ENCODE data around the gene APC. TPM values are rescaled to one million over a fixed set of nuclear protein-coding genes. Genes with fewer than 3 reads are reported as not detected.

APC gene
- total and polyA plus RNA-seq, 2 donors (not counting 1 experiment from before 2014, with no cell fraction given): 8.1 to 55.8 TPM

DNA sequence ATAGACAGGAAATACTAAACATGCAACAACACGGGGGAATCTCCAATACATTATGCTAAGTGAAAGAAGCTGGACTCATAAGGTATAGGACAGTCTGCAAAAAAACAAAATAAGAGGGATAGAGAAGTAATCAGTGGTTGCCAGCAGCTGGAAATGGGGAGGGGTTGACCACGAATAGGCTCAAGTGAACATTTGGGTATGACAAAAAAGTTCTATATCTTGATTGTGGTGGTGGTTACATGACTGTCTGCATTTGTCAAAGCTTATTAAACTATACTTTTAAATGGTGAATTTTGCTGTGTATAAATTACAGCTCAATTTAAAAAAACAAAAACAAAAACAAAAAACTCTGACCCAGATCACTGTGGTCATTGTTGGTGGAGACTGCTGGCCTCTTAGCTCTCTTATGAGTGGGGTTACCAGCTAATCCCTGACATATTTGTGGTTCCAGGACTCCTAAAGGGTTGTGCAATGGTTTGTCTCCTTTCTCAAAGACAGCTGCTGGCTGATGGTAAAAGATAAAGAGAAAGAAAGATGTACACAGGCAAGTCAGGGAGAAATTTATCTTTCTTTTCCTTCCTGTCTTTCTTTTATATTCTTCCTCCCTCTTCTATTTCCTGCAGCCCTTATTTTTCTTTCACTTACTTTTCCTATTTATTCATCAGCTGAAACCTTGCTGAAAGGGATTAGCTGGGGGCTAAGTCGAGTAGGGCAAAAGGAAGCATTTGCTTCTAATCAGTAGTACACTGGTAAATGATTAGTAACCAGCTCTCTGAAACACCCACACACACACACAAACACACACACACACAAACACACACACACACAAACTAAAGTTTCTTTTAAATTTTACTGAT lies 42.6 kb upstream of the APC start:
- DNase-seq (no peak), ATAC-seq (ENCODE audit: low read depth) (no peak)
- CTCF ChIA-PET: interaction anchor here (0.6 to 1.8 kb wide), 3 partner anchors 7 to 94 kb away, joined by 3 to 7 read pairs (median 3); no protein-coding TSS in a partner anchor
- Histone ChIP-seq H3K9ac (ENCODE audit: low read length) (no peak overlapping the region), H3K4me1 (ENCODE audit: control insufficient read depth in 2 of 2, insufficient read depth in 2 of 2, low read length in 2 of 2) (no peaks in the 10 kb centered on the region), H4K20me1 (ENCODE audit: control insufficient read depth, insufficient read depth, low read length, poor library complexity, severe bottlenecking) (no peaks in the 10 kb centered on the region), H3K27me3 (replicated peaks in 1 of 4; ENCODE audit: control extremely low read depth in 1 of 4, control insufficient read depth in 3 of 4, insufficient read depth in 4 of 4, low read length in 3 of 4) (peaks cover 0 to 6% (median 0%) of the 10 kb centered on the region in 4 experiments), H3K4me3 (ENCODE audit: control extremely low read depth in 1 of 5, extremely low read depth in 1 of 5, insufficient read depth in 1 of 5, low read depth in 2 of 5, low read length in 4 of 5) (no peak overlapping the region), H3K9me3 (ENCODE audit: control extremely low read depth in 1 of 3, control insufficient read depth in 2 of 3, insufficient read depth in 1 of 3, low read length in 2 of 3) (peaks cover 0 to 7% (median 0%) of the 10 kb centered on the region in 3 donors), H3K79me2 (ENCODE audit: control insufficient read depth, insufficient read depth, low read length) (no peaks in the 10 kb centered on the region), H3K27ac (ENCODE audit: low read length in 2 of 2) (no peak overlapping the region), H3K36me3 (replicated peaks in 1 of 2; ENCODE audit: control extremely low read depth in 1 of 2, control insufficient read depth in 1 of 2, extremely low read depth in 1 of 2, insufficient read depth in 2 of 2, low read length in 1 of 2) (no peaks in the 10 kb centered on the region), H3K4me2 (replicated peaks; ENCODE audit: low read depth, low read length, poor library complexity, severe bottlenecking) (no peak overlapping the region), H2AFZ (ENCODE audit: insufficient read depth, low read depth, low read length, poor library complexity, severe bottlenecking) (no peak overlapping the region)
- no peak overlapping the region for H3K27ac Mint-ChIP-seq
- H3K9me3 Mint-ChIP-seq (ENCODE audit: insufficient read depth): no peaks in the 10 kb centered on the region
- no peak overlapping the region for H3K4me3 Mint-ChIP-seq
- H3K4me1 Mint-ChIP-seq: no peaks in the 10 kb centered on the region
- peaks cover 18% of the 10 kb centered on the region for H3K27me3 Mint-ChIP-seq
- TF ChIP-seq, protein P1, sequence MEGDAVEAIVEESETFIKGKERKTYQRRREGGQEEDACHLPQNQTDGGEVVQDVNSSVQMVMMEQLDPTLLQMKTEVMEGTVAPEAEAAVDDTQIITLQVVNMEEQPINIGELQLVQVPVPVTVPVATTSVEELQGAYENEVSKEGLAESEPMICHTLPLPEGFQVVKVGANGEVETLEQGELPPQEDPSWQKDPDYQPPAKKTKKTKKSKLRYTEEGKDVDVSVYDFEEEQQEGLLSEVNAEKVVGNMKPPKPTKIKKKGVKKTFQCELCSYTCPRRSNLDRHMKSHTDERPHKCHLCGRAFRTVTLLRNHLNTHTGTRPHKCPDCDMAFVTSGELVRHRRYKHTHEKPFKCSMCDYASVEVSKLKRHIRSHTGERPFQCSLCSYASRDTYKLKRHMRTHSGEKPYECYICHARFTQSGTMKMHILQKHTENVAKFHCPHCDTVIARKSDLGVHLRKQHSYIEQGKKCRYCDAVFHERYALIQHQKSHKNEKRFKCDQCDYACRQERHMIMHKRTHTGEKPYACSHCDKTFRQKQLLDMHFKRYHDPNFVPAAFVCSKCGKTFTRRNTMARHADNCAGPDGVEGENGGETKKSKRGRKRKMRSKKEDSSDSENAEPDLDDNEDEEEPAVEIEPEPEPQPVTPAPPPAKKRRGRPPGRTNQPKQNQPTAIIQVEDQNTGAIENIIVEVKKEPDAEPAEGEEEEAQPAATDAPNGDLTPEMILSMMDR (IDR thresholded peaks at IDR 0.05): no peak
- no peak for TF ChIP-seq EZH2 (IDR thresholded peaks at IDR 0.05; ENCODE audit: borderline replicate concordance, insufficient read depth, low read depth, low read length, poor library complexity, severe bottlenecking)
- POLR2A ChIA-PET: no interaction called here
- intact Hi-C loops (cut with micrococcal nuclease): no loop called here
- WGBS (ENCODE audit: insufficient coverage): no CpG with 5 or more reads among the region's 3 CpGs

DNA sequence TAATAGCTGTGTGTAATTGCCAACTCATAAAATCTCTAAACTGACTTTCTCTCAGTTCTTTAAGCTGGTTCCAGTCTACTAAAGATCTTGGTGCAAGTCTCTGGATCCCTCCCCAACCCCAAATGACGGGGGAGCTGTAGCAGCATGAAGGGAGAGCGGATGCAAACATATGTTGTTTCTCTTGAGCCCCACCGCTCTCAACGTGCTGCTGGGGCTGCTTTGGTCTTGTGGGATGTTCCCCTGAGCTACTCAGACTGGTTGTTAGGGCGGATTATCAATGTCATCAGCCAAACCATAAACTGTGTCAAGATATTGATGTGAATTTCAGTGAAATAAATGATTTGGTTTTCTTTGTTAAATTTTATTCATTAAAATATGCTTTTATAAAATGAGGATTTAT lies 40.9 kb upstream of the APC start:
- WGBS (ENCODE audit: insufficient coverage): 78% methylated on average over 3 of the region's 5 CpGs
- no peaks in the 10 kb centered on the region for H4K20me1 ChIP-seq (ENCODE audit: control insufficient read depth, insufficient read depth, low read length, poor library complexity, severe bottlenecking)
- H3K36me3 ChIP-seq (replicated peaks in 1 of 2; ENCODE audit: control extremely low read depth in 1 of 2, control insufficient read depth in 1 of 2, extremely low read depth in 1 of 2, insufficient read depth in 2 of 2, low read length in 1 of 2): no peaks in the 10 kb centered on the region
- CTCF ChIA-PET: no interaction called here
- Mint-ChIP-seq H3K4me1 (no peaks in the 10 kb centered on the region), H3K27me3 (peaks cover 17% of the 10 kb centered on the region), H3K9me3 (ENCODE audit: insufficient read depth) (no peaks in the 10 kb centered on the region), H3K27ac (no peak overlapping the region), H3K4me3 (no peak overlapping the region)
- POLR2A ChIA-PET: no interaction called here
- TF ChIP-seq EZH2 (IDR thresholded peaks at IDR 0.05; ENCODE audit: borderline replicate concordance, insufficient read depth, low read depth, low read length, poor library complexity, severe bottlenecking): no peak
- TF ChIP-seq, protein P1 (IDR thresholded peaks at IDR 0.05): no peak
- DNase-seq (no peak), ATAC-seq (ENCODE audit: low read depth) (no peak)
- intact Hi-C loops (cut with micrococcal nuclease): no loop called here
- H3K79me2 ChIP-seq (ENCODE audit: control insufficient read depth, insufficient read depth, low read length): no peaks in the 10 kb centered on the region
- no peak overlapping the region for H2AFZ ChIP-seq (ENCODE audit: insufficient read depth, low read depth, low read length, poor library complexity, severe bottlenecking)
- no peak overlapping the region for H3K9ac ChIP-seq (ENCODE audit: low read length)
- H3K4me1 ChIP-seq (ENCODE audit: control insufficient read depth in 2 of 2, insufficient read depth in 2 of 2, low read length in 2 of 2): no peaks in the 10 kb centered on the region
- H3K27ac ChIP-seq (ENCODE audit: low read length in 2 of 2): no peak overlapping the region
- H3K9me3 ChIP-seq (ENCODE audit: control extremely low read depth in 1 of 3, control insufficient read depth in 2 of 3, insufficient read depth in 1 of 3, low read length in 2 of 3): peaks cover 0 to 3% (median 0%) of the 10 kb centered on the region in 3 donors
- no peak overlapping the region for H3K4me3 ChIP-seq (ENCODE audit: control extremely low read depth in 1 of 5, extremely low read depth in 1 of 5, insufficient read depth in 1 of 5, low read depth in 2 of 5, low read length in 4 of 5)
- H3K4me2 ChIP-seq (replicated peaks; ENCODE audit: low read depth, low read length, poor library complexity, severe bottlenecking): no peak overlapping the region
- H3K27me3 ChIP-seq (replicated peaks in 1 of 4; ENCODE audit: control extremely low read depth in 1 of 4, control insufficient read depth in 3 of 4, insufficient read depth in 4 of 4, low read length in 3 of 4): peaks cover 0 to 2% (median 0%) of the 10 kb centered on the region in 4 experiments

All from B cell (primary cell).